GM12878 (cell line): ENCODE data around the gene SLC12A9. TPM values are rescaled to one million over a fixed set of nuclear protein-coding genes. Genes with fewer than 3 reads are reported as not detected.

Source experiments
- ASH2L ChIP-seq: fragments of 300-600, 200-600 bp; sonication (generic); IDR thresholded peaks from 2 replicates; pipeline ENCODE4 v1.6.1; 2017; ENCODE audit warnings: low read depth, mild to moderate bottlenecking, borderline replicate concordance
- ATF3 ChIP-seq: IDR thresholded peaks from 2 replicates; pipeline ENCODE4 v1.6.1; 2011; ENCODE audit warnings: low read depth, mild to moderate bottlenecking, low read length, moderate library complexity, borderline replicate concordance; ENCODE audit errors: extremely low read depth
- BCLAF1 ChIP-seq: fragments of 450-650 bp; IDR thresholded peaks from 2 replicates; pipeline ENCODE4 v1.6.1; 2017; ENCODE audit warnings: antibody characterized with exemption, mild to moderate bottlenecking, moderate library complexity
- BHLHE40 ChIP-seq, 2 experiments: fragments of 450-650 bp in 1 of 2; IDR thresholded peaks; 2 replicates each; pipeline ENCODE4 v1.6.1; 2011 to 2017; ENCODE audit warnings: low read depth in 2 of 2, borderline replicate concordance in 1 of 2, improper control_type of control experiment in 1 of 2, low read length in 1 of 2, mild to moderate bottlenecking in 1 of 2
- ELK1 ChIP-seq: IDR thresholded peaks from 2 replicates; pipeline ENCODE4 v1.6.1; 2012; ENCODE audit warnings: low read depth, low read length, improper control_type of control experiment
- EZH2 ChIP-seq: IDR thresholded peaks from 2 replicates; pipeline ENCODE4 v1.6.1; 2012; ENCODE audit warnings: low read depth, mild to moderate bottlenecking, control low read depth, inconsistent platforms, low read length, borderline replicate concordance; ENCODE audit not compliant: control insufficient read depth
- GABPA ChIP-seq: IDR thresholded peaks from 2 replicates; pipeline ENCODE4 v1.6.1; 2014; ENCODE audit warnings: antibody characterized with exemption, low read depth, mild to moderate bottlenecking, inconsistent platforms
- HCFC1 ChIP-seq: fragments of 150-350 bp; IDR thresholded peaks from 2 replicates; pipeline ENCODE4 v1.6.1; 2014; ENCODE audit warnings: low read length
- KLF5 ChIP-seq: fragments of 450-650 bp; IDR thresholded peaks from 2 replicates; pipeline ENCODE4 v1.6.1; 2014; ENCODE audit warnings: mild to moderate bottlenecking; ENCODE audit not compliant: partially characterized antibody
- MLLT1 ChIP-seq: fragments of 450-650 bp; IDR thresholded peaks from 2 replicates; pipeline ENCODE4 v1.6.1; 2016; ENCODE audit warnings: mild to moderate bottlenecking
- PAX8 ChIP-seq: fragments of 450-650 bp; IDR thresholded peaks from 2 replicates; pipeline ENCODE4 v1.6.1; 2017; ENCODE audit warnings: mild to moderate bottlenecking, moderate library complexity
- PKNOX1 ChIP-seq: fragments of 450-650 bp; IDR thresholded peaks from 2 replicates; pipeline ENCODE4 v1.6.1; 2016; ENCODE audit warnings: mild to moderate bottlenecking
- POLR2AphosphoS5 ChIP-seq: IDR thresholded peaks from 2 replicates; pipeline ENCODE4 v1.6.1; 2011; ENCODE audit warnings: mild to moderate bottlenecking, low read length, inconsistent platforms
- SRF ChIP-seq, 2 experiments: IDR thresholded peaks; 2 replicates each; pipeline ENCODE4 v1.6.1; 2011; ENCODE audit warnings: low read depth in 2 of 2, low read length in 2 of 2, mild to moderate bottlenecking in 1 of 2, moderate library complexity in 1 of 2
- STAT3 ChIP-seq: IDR thresholded peaks from 2 replicates; pipeline ENCODE4 v1.6.1; 2011; ENCODE audit warnings: low read depth, low read length, improper control_type of control experiment
- SUPT20H ChIP-seq: IDR thresholded peaks from 2 replicates; pipeline ENCODE4 v1.6.1; 2011; ENCODE audit warnings: low read depth, mild to moderate bottlenecking, low read length, moderate library complexity, borderline replicate concordance; ENCODE audit not compliant: control insufficient read depth
- TAF1 ChIP-seq: IDR thresholded peaks from 2 replicates; pipeline ENCODE4 v1.6.1; 2011; ENCODE audit warnings: mild to moderate bottlenecking, low read depth, low read length, borderline replicate concordance
- TCF12 ChIP-seq: IDR thresholded peaks from 2 replicates; pipeline ENCODE4 v1.6.1; 2011; ENCODE audit warnings: low read depth, mild to moderate bottlenecking, low read length
- TCF7 ChIP-seq: IDR thresholded peaks from 2 replicates; pipeline ENCODE4 v1.6.1; 2014; ENCODE audit warnings: antibody characterized with exemption, borderline replicate concordance
- ZSCAN29 ChIP-seq: fragments of 450-650 bp; IDR thresholded peaks from 2 replicates; pipeline ENCODE4 v1.6.1; 2017; ENCODE audit warnings: mild to moderate bottlenecking, moderate library complexity
- polyA plus RNA-seq, 11 experiments: library from polyadenylated mRNA; depleted of rRNA in 4 of 11; unstranded in 6 of 11; stranded (reverse) in 5 of 11; fragments of >200 nt; fragmentation: Nextera tagmentation in 4 of 11; fragmentation: Illumina TruSeq in 1 of 11; extraction: Ambion mirVana in 4 of 11; extraction: Trizol in 1 of 11; gene quantifications; 1 replicate in 1 of 11; 2 replicates in 10 of 11; pipeline versions ENCODE4 v1.2.1 to v1.2.3, GENCODE V29; 2011 to 2016; ENCODE audit warnings: inconsistent platforms in 2 of 11, missing spikeins in 2 of 11, low read depth in 1 of 11
- total RNA-seq, 4 experiments: library from RNA; depleted of rRNA in 3 of 4; stranded (reverse); fragments of >200 nt in 3 of 4; fragmentation: Illumina TruSeq in 1 of 4; extraction: Trizol in 1 of 4; gene quantifications; 2 replicates each; pipeline versions ENCODE4 v1.2.1 to v1.2.3, GENCODE V29; 2013 to 2021

Gene SLC12A9
- total and polyA plus RNA-seq, 10 of the 15 experiments (the other 5 are each of a cell fraction or from before 2014, with no cell fraction given): 0.24 to 18.5 (median 9.4) TPM

DNA sequence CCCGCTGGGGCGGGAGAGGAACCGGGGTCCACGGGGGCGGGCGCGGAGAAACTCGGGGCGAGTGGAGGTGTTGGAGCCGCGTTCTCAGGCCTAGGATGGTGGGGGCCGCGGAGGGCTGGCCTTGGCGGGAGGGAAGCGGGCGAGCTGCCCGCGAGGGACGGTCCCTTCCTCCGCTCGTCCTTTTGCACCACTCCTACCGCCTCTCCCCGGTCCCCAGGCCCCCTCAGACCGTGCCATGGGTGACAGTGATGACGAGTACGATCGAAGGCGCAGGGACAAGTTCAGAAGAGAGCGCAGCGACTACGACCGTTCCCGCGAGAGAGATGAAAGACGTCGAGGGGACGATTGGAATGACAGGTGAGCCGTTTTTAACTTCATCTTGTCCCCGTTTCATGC lies 22.8 kb downstream of the SLC12A9 start (continued):
- TF ChIP-seq ATF3 (no peak), TCF7 (no peak), SRF (IDR thresholded peaks at IDR 0.05; ENCODE audit: low read depth in 2 of 2, low read length in 2 of 2) (no peak), TCF12 (no peak), ZSCAN29 (no peak), GABPA (no peak), ELK1 (no peak), PKNOX1 (peak; percentile 63; the same call in 1 of the 2 replicates), POLR2AphosphoS5 (no peak), BHLHE40 (IDR thresholded peaks at IDR 0.05; ENCODE audit: borderline replicate concordance in 1 of 2, low read depth in 2 of 2, low read length in 1 of 2) (no peak), ASH2L (no peak), TAF1 (no peak), EZH2 (no peak), STAT3 (no peak), BCLAF1 (no peak), KLF5 (no peak), HCFC1 (no peak), PAX8 (no peak), MLLT1 (no peak), SUPT20H (no peak)
